Neuron (in vitro differentiated cells): Measurements from ENCODE around the gene HIP1R.
A peak's percentile ranks its signal among the peaks of the same experiment; 100 is the strongest.

ENCODE experiments used
- H2AFZ ChIP-seq: one replicate; pipeline ENCODE4 v1.6.1; 2013; ENCODE audit warnings: low read depth, mild to moderate bottlenecking, inconsistent platforms, low read length, moderate library complexity
- H3K27me3 ChIP-seq: one replicate; pipeline ENCODE4 v1.6.1; 2013; ENCODE audit warnings: low read length; ENCODE audit not compliant: insufficient read depth
- H3K36me3 ChIP-seq: one replicate; pipeline ENCODE4 v1.6.1; 2013; ENCODE audit warnings: low read length; ENCODE audit not compliant: insufficient read depth
- H3K4me1 ChIP-seq: one replicate; pipeline ENCODE4 v1.6.1; 2013; ENCODE audit warnings: low read length; ENCODE audit not compliant: insufficient read depth
- H3K4me3 ChIP-seq: 2 replicates; pipeline ENCODE4 v1.5.1; 2013; ENCODE audit warnings: mild to moderate bottlenecking, low read length, moderate library complexity
- H3K9me3 ChIP-seq: one replicate; pipeline ENCODE4 v1.6.1; 2013; ENCODE audit warnings: low read length

HIP1R gene

GRCh38 chr12:122865268-122866231 lies 30.3 kb downstream of the HIP1R start:
- H3K36me3 ChIP-seq = peaks cover 63% of the 10 kb centered on the region
- peaks cover 6% of the 10 kb centered on the region for H3K4me1 ChIP-seq
- H3K4me3 ChIP-seq = no peak overlapping the region
- H3K9me3 ChIP-seq = no peaks in the 10 kb centered on the region
- H2AFZ ChIP-seq = no peak overlapping the region
- no peaks in the 10 kb centered on the region for H3K27me3 ChIP-seq

GRCh38 chr12:122866379-122866778 lies 31.1 kb downstream of the HIP1R start:
- H3K9me3 ChIP-seq = no peaks in the 10 kb centered on the region
- H2AFZ ChIP-seq = no peak overlapping the region
- peaks cover 62% of the 10 kb centered on the region for H3K36me3 ChIP-seq
- H3K4me1 ChIP-seq = peaks cover 14% of the 10 kb centered on the region
- no peak overlapping the region for H3K4me3 ChIP-seq
- no peaks in the 10 kb centered on the region for H3K27me3 ChIP-seq

GRCh38 chr12:122866950-122867607 lies 31.8 kb downstream of the HIP1R start:
- Histone ChIP-seq H2AFZ (no peak overlapping the region), H3K9me3 (no peaks in the 10 kb centered on the region), H3K36me3 (peaks cover 60% of the 10 kb centered on the region), H3K4me1 (peaks cover 21% of the 10 kb centered on the region), H3K4me3 (no peak overlapping the region), H3K27me3 (no peaks in the 10 kb centered on the region)

GRCh38 chr12:122867691-122868461 lies 32.6 kb downstream of the HIP1R start:
- H3K4me3 ChIP-seq = no peak overlapping the region
- peaks cover 59% of the 10 kb centered on the region for H3K36me3 ChIP-seq
- H3K9me3 ChIP-seq = no peaks in the 10 kb centered on the region
- H2AFZ ChIP-seq = no peak overlapping the region
- peaks cover 29% of the 10 kb centered on the region for H3K4me1 ChIP-seq
- no peaks in the 10 kb centered on the region for H3K27me3 ChIP-seq

GRCh38 chr12:122868471-122869177 lies 33.4 kb downstream of the HIP1R start:
- Histone ChIP-seq H3K36me3 (peaks cover 56% of the 10 kb centered on the region), H3K9me3 (no peaks in the 10 kb centered on the region), H3K4me1 (peaks cover 36% of the 10 kb centered on the region), H2AFZ (no peak overlapping the region), H3K4me3 (no peak overlapping the region), H3K27me3 (no peaks in the 10 kb centered on the region)

- Histone ChIP-seq H2AFZ (no peak overlapping the region), H3K27me3 (no peaks in the 10 kb centered on the region), H3K36me3 (peaks cover 53% of the 10 kb centered on the region), H3K9me3 (no peaks in the 10 kb centered on the region), H3K4me1 (peaks cover 44% of the 10 kb centered on the region), H3K4me3 (no peak overlapping the region)
Observed at GRCh38 chr12:122869207-122869973, 34.1 kb downstream of the HIP1R start.

- H3K36me3 ChIP-seq = peaks cover 48% of the 10 kb centered on the region
- no peaks in the 10 kb centered on the region for H3K9me3 ChIP-seq
- peaks cover 45% of the 10 kb centered on the region for H3K4me1 ChIP-seq
- no peaks in the 10 kb centered on the region for H3K27me3 ChIP-seq
- no peak overlapping the region for H3K4me3 ChIP-seq
- H2AFZ ChIP-seq = no peak overlapping the region
Observed at GRCh38 chr12:122870163-122870842, 35.0 kb downstream of the HIP1R start.

- peaks cover 44% of the 10 kb centered on the region for H3K36me3 ChIP-seq
- H3K4me3 ChIP-seq = peak overlapping the region; percentile 39
- H3K9me3 ChIP-seq = no peaks in the 10 kb centered on the region
- no peaks in the 10 kb centered on the region for H3K27me3 ChIP-seq
- peaks cover 53% of the 10 kb centered on the region for H3K4me1 ChIP-seq
- H2AFZ ChIP-seq = no peak overlapping the region
Observed at GRCh38 chr12:122870867-122871664, 35.8 kb downstream of the HIP1R start.

- no peaks in the 10 kb centered on the region for H3K27me3 ChIP-seq
- H2AFZ ChIP-seq = no peak overlapping the region
- peaks cover 34% of the 10 kb centered on the region for H3K36me3 ChIP-seq
- no peaks in the 10 kb centered on the region for H3K9me3 ChIP-seq
- H3K4me3 ChIP-seq = peak overlapping the region; percentile 39
- peaks cover 60% of the 10 kb centered on the region for H3K4me1 ChIP-seq
Observed at GRCh38 chr12:122871851-122872780, 36.9 kb downstream of the HIP1R start.

- H3K4me3 ChIP-seq = no peak overlapping the region
- H3K27me3 ChIP-seq = no peaks in the 10 kb centered on the region
- peaks cover 28% of the 10 kb centered on the region for H3K36me3 ChIP-seq
- H3K9me3 ChIP-seq = no peaks in the 10 kb centered on the region
- peaks cover 62% of the 10 kb centered on the region for H3K4me1 ChIP-seq
- no peak overlapping the region for H2AFZ ChIP-seq
Observed at GRCh38 chr12:122872815-122873361, 37.6 kb downstream of the HIP1R start.
